HL-60 (cell line): ENCODE data around the gene AKIRIN1.
"Not testable (repeated sequence)": the region's sequence is repeated elsewhere in the genome, so short reads cannot be mapped to it uniquely, and the experiment has no call there.

Source experiments
- DNase-seq, 2 experiments: peaks; one replicate each; pipeline ENCODE4 v3.0.0-alpha.2; 2010 to 2020; ENCODE audit warnings: low read depth in 1 of 2, low spot score in 1 of 2
- H3K27ac ChIP-seq: fragments of 250-450 bp; sonication (Bioruptor Pico); replicated peaks from 2 replicates; pipeline ENCODE4 v1.5.1; 2020; ENCODE audit warnings: mild to moderate bottlenecking, moderate library complexity
- H3K27me3 ChIP-seq: fragments of 250-450 bp; sonication (Bioruptor Pico); 2 replicates; pipeline ENCODE4 v1.5.1; 2021; ENCODE audit warnings: mild to moderate bottlenecking, moderate library complexity; ENCODE audit not compliant: insufficient read depth, poor library complexity, severe bottlenecking
- H3K4me3 ChIP-seq: replicated peaks from 2 replicates; pipeline ENCODE4 v1.5.1; 2011; ENCODE audit warnings: mild to moderate bottlenecking, control low read depth, low read length; ENCODE audit not compliant: insufficient read depth
- CTCF ChIP-seq: IDR thresholded peaks from one replicate; pipeline ENCODE4 v1.5.1; 2011; ENCODE audit warnings: low read length, control low read depth, inconsistent platforms; ENCODE audit not compliant: insufficient read depth
- GABPA ChIP-seq: IDR thresholded peaks from 2 replicates; pipeline ENCODE4 v1.6.1; 2012; ENCODE audit warnings: low read depth
- POLR2AphosphoS5 ChIP-seq: IDR thresholded peaks from 2 replicates; pipeline ENCODE4 v1.6.1; 2012; ENCODE audit warnings: low read depth
- SPI1 ChIP-seq: IDR thresholded peaks from 2 replicates; pipeline ENCODE4 v1.6.1; 2012; ENCODE audit warnings: low read depth, mild to moderate bottlenecking, borderline replicate concordance
- TF ChIP-seq, protein P1 (sequence below): IDR thresholded peaks from 2 replicates; pipeline ENCODE4 v1.6.1; 2012; ENCODE audit warnings: low read depth; ENCODE audit not compliant: insufficient replicate concordance

AKIRIN1 gene

GRCh38 chr1:39048745-39049370 lies 57.8 kb downstream of the AKIRIN1 start:
- Histone ChIP-seq H3K4me3 (no peak overlapping the region), H3K27me3 (no peaks in the 10 kb centered on the region), H3K27ac (no peak overlapping the region)
- TF ChIP-seq, protein P1, sequence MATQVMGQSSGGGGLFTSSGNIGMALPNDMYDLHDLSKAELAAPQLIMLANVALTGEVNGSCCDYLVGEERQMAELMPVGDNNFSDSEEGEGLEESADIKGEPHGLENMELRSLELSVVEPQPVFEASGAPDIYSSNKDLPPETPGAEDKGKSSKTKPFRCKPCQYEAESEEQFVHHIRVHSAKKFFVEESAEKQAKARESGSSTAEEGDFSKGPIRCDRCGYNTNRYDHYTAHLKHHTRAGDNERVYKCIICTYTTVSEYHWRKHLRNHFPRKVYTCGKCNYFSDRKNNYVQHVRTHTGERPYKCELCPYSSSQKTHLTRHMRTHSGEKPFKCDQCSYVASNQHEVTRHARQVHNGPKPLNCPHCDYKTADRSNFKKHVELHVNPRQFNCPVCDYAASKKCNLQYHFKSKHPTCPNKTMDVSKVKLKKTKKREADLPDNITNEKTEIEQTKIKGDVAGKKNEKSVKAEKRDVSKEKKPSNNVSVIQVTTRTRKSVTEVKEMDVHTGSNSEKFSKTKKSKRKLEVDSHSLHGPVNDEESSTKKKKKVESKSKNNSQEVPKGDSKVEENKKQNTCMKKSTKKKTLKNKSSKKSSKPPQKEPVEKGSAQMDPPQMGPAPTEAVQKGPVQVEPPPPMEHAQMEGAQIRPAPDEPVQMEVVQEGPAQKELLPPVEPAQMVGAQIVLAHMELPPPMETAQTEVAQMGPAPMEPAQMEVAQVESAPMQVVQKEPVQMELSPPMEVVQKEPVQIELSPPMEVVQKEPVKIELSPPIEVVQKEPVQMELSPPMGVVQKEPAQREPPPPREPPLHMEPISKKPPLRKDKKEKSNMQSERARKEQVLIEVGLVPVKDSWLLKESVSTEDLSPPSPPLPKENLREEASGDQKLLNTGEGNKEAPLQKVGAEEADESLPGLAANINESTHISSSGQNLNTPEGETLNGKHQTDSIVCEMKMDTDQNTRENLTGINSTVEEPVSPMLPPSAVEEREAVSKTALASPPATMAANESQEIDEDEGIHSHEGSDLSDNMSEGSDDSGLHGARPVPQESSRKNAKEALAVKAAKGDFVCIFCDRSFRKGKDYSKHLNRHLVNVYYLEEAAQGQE, result no peak
- TF ChIP-seq GABPA (no peak), CTCF (no peak), POLR2AphosphoS5 (no peak), SPI1 (no peak)
- no peak for DNase-seq

- Histone ChIP-seq H3K27ac (no peak overlapping the region), H3K27me3 (no peaks in the 10 kb centered on the region), H3K4me3 (no peak overlapping the region)
- no peak for DNase-seq
- TF ChIP-seq GABPA, result no peak
- no peak for TF ChIP-seq POLR2AphosphoS5
- no peak for TF ChIP-seq CTCF
- TF ChIP-seq, protein P1, result no peak
- TF ChIP-seq SPI1, result no peak
Observed at GRCh38 chr1:39050001-39050400, 58.9 kb downstream of the AKIRIN1 start.

GRCh38 chr1:39051193-39051850 lies 60.2 kb downstream of the AKIRIN1 start:
- not testable (repeated sequence) for H3K27ac ChIP-seq, DNase-seq, H3K4me3 ChIP-seq, H3K27me3 ChIP-seq

DNA sequence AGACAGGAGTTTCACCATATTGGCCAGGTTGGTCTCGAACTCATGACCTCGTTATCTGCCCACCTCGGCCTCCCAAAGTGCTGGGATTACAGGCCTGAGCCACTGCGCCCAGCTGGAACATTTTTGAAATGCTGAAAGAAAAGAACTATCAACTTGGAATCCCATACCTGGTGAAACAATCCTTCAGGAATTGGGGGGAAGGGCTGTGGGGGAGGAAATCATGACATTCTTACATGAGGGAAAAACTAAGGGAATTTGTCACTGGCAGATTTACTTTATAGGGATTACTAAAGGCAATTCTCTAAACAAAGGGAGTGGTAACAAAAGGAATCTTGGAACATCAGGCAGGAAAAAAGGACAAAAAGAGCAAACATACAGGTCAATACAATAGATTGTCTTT lies 60.9 kb downstream of the AKIRIN1 start:
- TF ChIP-seq CTCF (no peak), SPI1 (no peak), GABPA (no peak), POLR2AphosphoS5 (no peak)
- TF ChIP-seq, protein P1, result no peak
- H3K4me3 ChIP-seq, result no peak overlapping the region
- no peak overlapping the region for H3K27ac ChIP-seq
- no peak for DNase-seq
- H3K27me3 ChIP-seq, result no peaks in the 10 kb centered on the region

GRCh38 chr1:39055213-39055710 lies 64.2 kb downstream of the AKIRIN1 start:
- DNase-seq, H3K27me3 ChIP-seq: not testable (repeated sequence)

More at GRCh38 chr1:39055213-39055710, 64.2 kb downstream of the AKIRIN1 start:
- H3K27ac ChIP-seq, H3K4me3 ChIP-seq: not testable (repeated sequence)
